Measurements from ENCODE around the gene TRIP6.

Gene TRIP6

GRCh38 chr7:100874577-100875355 is 7.6 kb downstream of the TRIP6 start, which contains the start of gene SRRT:
SRRT (plus strand) TSS chr7:100875103; CDS start chr7:100875591, 488 bp downstream.
- H3K27me3 Mint-ChIP-seq (ENCODE audit: low read depth): no peaks in the 10 kb centered on the region
- peak within 1 kb of the TSS; percentile 97 for H3K4me3 Mint-ChIP-seq
- DNase-seq (ENCODE audit: low spot score): peak; percentile 97
- peaks cover 37% of the 10 kb centered on the region for H3K4me1 Mint-ChIP-seq (ENCODE audit: low read depth)
- peaks cover 65% of the 10 kb centered on the region for H3K36me3 Mint-ChIP-seq (ENCODE audit: low read depth)
- H3K27ac Mint-ChIP-seq: peak within 1 kb of the TSS; percentile 97
- no peaks in the 10 kb centered on the region for H3K9me3 Mint-ChIP-seq

GRCh38 chr7:100875356-100875751 is 8.2 kb downstream of the TRIP6 start:
- peak; percentile 40 for DNase-seq (ENCODE audit: low spot score)
- Mint-ChIP-seq H3K27me3 (ENCODE audit: low read depth) (no peaks in the 10 kb centered on the region), H3K4me1 (ENCODE audit: low read depth) (peaks cover 40% of the 10 kb centered on the region), H3K27ac (peak overlapping the region; percentile 97), H3K4me3 (peak overlapping the region; percentile 97), H3K36me3 (ENCODE audit: low read depth) (peaks cover 69% of the 10 kb centered on the region), H3K9me3 (no peaks in the 10 kb centered on the region)

- no peak for DNase-seq (ENCODE audit: low spot score)
- Mint-ChIP-seq H3K4me3 (peak overlapping the region; percentile 27), H3K36me3 (ENCODE audit: low read depth) (peaks cover 77% of the 10 kb centered on the region), H3K9me3 (no peaks in the 10 kb centered on the region), H3K4me1 (ENCODE audit: low read depth) (peaks cover 40% of the 10 kb centered on the region), H3K27ac (peak overlapping the region; percentile 36), H3K27me3 (ENCODE audit: low read depth) (no peaks in the 10 kb centered on the region)
Measured at GRCh38 chr7:100878013-100878412, 10.8 kb downstream of the TRIP6 start.

GRCh38 chr7:100878685-100879084 is 11.5 kb downstream of the TRIP6 start:
- Mint-ChIP-seq H3K4me1 (ENCODE audit: low read depth) (peaks cover 40% of the 10 kb centered on the region), H3K27me3 (ENCODE audit: low read depth) (no peaks in the 10 kb centered on the region), H3K4me3 (no peak overlapping the region), H3K36me3 (ENCODE audit: low read depth) (peaks cover 78% of the 10 kb centered on the region), H3K27ac (peak overlapping the region; percentile 61), H3K9me3 (no peaks in the 10 kb centered on the region)
- no peak for DNase-seq (ENCODE audit: low spot score)

GRCh38 chr7:100879685-100880261 is 12.6 kb downstream of the TRIP6 start:
- Mint-ChIP-seq H3K4me1 (ENCODE audit: low read depth) (peaks cover 33% of the 10 kb centered on the region), H3K27me3 (ENCODE audit: low read depth) (no peaks in the 10 kb centered on the region), H3K36me3 (ENCODE audit: low read depth) (peaks cover 78% of the 10 kb centered on the region), H3K4me3 (no peak overlapping the region), H3K9me3 (no peaks in the 10 kb centered on the region), H3K27ac (peak overlapping the region; percentile 22)
- no peak for DNase-seq (ENCODE audit: low spot score)

- no peak for DNase-seq (ENCODE audit: low spot score)
- no peak overlapping the region for H3K4me3 Mint-ChIP-seq
- peaks cover 31% of the 10 kb centered on the region for H3K4me1 Mint-ChIP-seq (ENCODE audit: low read depth)
- peaks cover 80% of the 10 kb centered on the region for H3K36me3 Mint-ChIP-seq (ENCODE audit: low read depth)
- H3K27me3 Mint-ChIP-seq (ENCODE audit: low read depth): no peaks in the 10 kb centered on the region
- H3K27ac Mint-ChIP-seq: no peak overlapping the region
- H3K9me3 Mint-ChIP-seq: no peaks in the 10 kb centered on the region
Measured at GRCh38 chr7:100880645-100881044, 13.5 kb downstream of the TRIP6 start.

GRCh38 chr7:100881136-100881535 is 13.9 kb downstream of the TRIP6 start:
- H3K27ac Mint-ChIP-seq: no peak overlapping the region
- H3K36me3 Mint-ChIP-seq (ENCODE audit: low read depth): peaks cover 82% of the 10 kb centered on the region
- H3K27me3 Mint-ChIP-seq (ENCODE audit: low read depth): no peaks in the 10 kb centered on the region
- no peak overlapping the region for H3K4me3 Mint-ChIP-seq
- no peaks in the 10 kb centered on the region for H3K9me3 Mint-ChIP-seq
- H3K4me1 Mint-ChIP-seq (ENCODE audit: low read depth): peaks cover 27% of the 10 kb centered on the region
- DNase-seq (ENCODE audit: low spot score): no peak

GRCh38 chr7:100882201-100882600 is 15.0 kb downstream of the TRIP6 start:
- Mint-ChIP-seq H3K4me1 (ENCODE audit: low read depth) (peaks cover 29% of the 10 kb centered on the region), H3K27me3 (ENCODE audit: low read depth) (no peaks in the 10 kb centered on the region), H3K36me3 (ENCODE audit: low read depth) (peaks cover 86% of the 10 kb centered on the region), H3K27ac (no peak overlapping the region), H3K9me3 (no peaks in the 10 kb centered on the region), H3K4me3 (no peak overlapping the region)
- DNase-seq (ENCODE audit: low spot score): no peak

GRCh38 chr7:100882785-100883526 is 15.8 kb downstream of the TRIP6 start:
- Mint-ChIP-seq H3K9me3 (no peaks in the 10 kb centered on the region), H3K4me1 (ENCODE audit: low read depth) (peaks cover 33% of the 10 kb centered on the region), H3K4me3 (no peak overlapping the region), H3K27me3 (ENCODE audit: low read depth) (no peaks in the 10 kb centered on the region), H3K27ac (no peak overlapping the region), H3K36me3 (ENCODE audit: low read depth) (peaks cover 88% of the 10 kb centered on the region)
- no peak for DNase-seq (ENCODE audit: low spot score)

- H3K27ac Mint-ChIP-seq: peak overlapping the region; percentile 50
- H3K4me3 Mint-ChIP-seq: no peak overlapping the region
- no peak for DNase-seq (ENCODE audit: low spot score)
- peaks cover 78% of the 10 kb centered on the region for H3K36me3 Mint-ChIP-seq (ENCODE audit: low read depth)
- no peaks in the 10 kb centered on the region for H3K9me3 Mint-ChIP-seq
- H3K4me1 Mint-ChIP-seq (ENCODE audit: low read depth): peaks cover 27% of the 10 kb centered on the region
- no peaks in the 10 kb centered on the region for H3K27me3 Mint-ChIP-seq (ENCODE audit: low read depth)
Measured at GRCh38 chr7:100884736-100885439, 17.7 kb downstream of the TRIP6 start.

GRCh38 chr7:100885440-100886141 is 18.4 kb downstream of the TRIP6 start:
- H3K36me3 Mint-ChIP-seq (ENCODE audit: low read depth): peaks cover 74% of the 10 kb centered on the region

GRCh38 chr7:100886142-100886935 is 19.2 kb downstream of the TRIP6 start:
- H3K4me3 Mint-ChIP-seq: peak overlapping the region; percentile 45
- H3K9me3 Mint-ChIP-seq: no peaks in the 10 kb centered on the region
- peaks cover 32% of the 10 kb centered on the region for H3K4me1 Mint-ChIP-seq (ENCODE audit: low read depth)
- no peak for DNase-seq (ENCODE audit: low spot score)
- peaks cover 68% of the 10 kb centered on the region for H3K36me3 Mint-ChIP-seq (ENCODE audit: low read depth)
- H3K27me3 Mint-ChIP-seq (ENCODE audit: low read depth): peaks cover 8% of the 10 kb centered on the region
- peak overlapping the region; percentile 94 for H3K27ac Mint-ChIP-seq

More at GRCh38 chr7:100885440-100886141, 18.4 kb downstream of the TRIP6 start:
- H3K9me3 Mint-ChIP-seq: no peaks in the 10 kb centered on the region
- no peak overlapping the region for H3K4me3 Mint-ChIP-seq
- peaks cover 3% of the 10 kb centered on the region for H3K27me3 Mint-ChIP-seq (ENCODE audit: low read depth)
- peaks cover 30% of the 10 kb centered on the region for H3K4me1 Mint-ChIP-seq (ENCODE audit: low read depth)
- DNase-seq (ENCODE audit: low spot score): no peak
- no peak overlapping the region for H3K27ac Mint-ChIP-seq
